Mesendoderm (in vitro differentiated cells): ENCODE measurements around the gene SMURF1.

Experiments
- DNase-seq: peaks from one replicate; pipeline ENCODE4 v3.0.0; 2013
- H2AK5ac ChIP-seq: 2 replicates; pipeline ENCODE4 v1.6.1; 2013; ENCODE audit warnings: low read length, inconsistent platforms
- H2BK120ac ChIP-seq: 2 replicates; pipeline ENCODE4 v1.6.1; 2013; ENCODE audit warnings: low read depth, mild to moderate bottlenecking, low read length, moderate library complexity, mixed read lengths
- H2BK15ac ChIP-seq: replicated peaks from 2 replicates; pipeline ENCODE4 v1.6.1; 2013; ENCODE audit warnings: low read depth, mild to moderate bottlenecking, moderate library complexity
- H2BK5ac ChIP-seq: 2 replicates; pipeline ENCODE4 v1.6.1; 2013; ENCODE audit warnings: low read length, inconsistent platforms
- H3K18ac ChIP-seq: 2 replicates; pipeline ENCODE4 v1.6.1; 2013; ENCODE audit warnings: mild to moderate bottlenecking, low read length, mixed read lengths
- H3K23ac ChIP-seq: one replicate; pipeline ENCODE4 v1.6.1; 2013; ENCODE audit warnings: low read length
- H3K27ac ChIP-seq: 2 replicates; pipeline ENCODE4 v1.5.1; 2013; ENCODE audit warnings: low read depth, mild to moderate bottlenecking, inconsistent platforms, low read length, moderate library complexity
- H3K27me3 ChIP-seq: 2 replicates; pipeline ENCODE4 v1.6.1; 2013; ENCODE audit warnings: low read length, control low read depth, mild to moderate bottlenecking, inconsistent platforms; ENCODE audit not compliant: insufficient read depth, poor library complexity
- H3K36me3 ChIP-seq: 2 replicates; pipeline ENCODE4 v1.6.1; 2013; ENCODE audit warnings: low read length, inconsistent platforms; ENCODE audit not compliant: control insufficient read depth, insufficient read depth
- H3K4ac ChIP-seq: one replicate; pipeline ENCODE4 v1.6.1; 2013; ENCODE audit warnings: low read depth, mild to moderate bottlenecking, low read length, moderate library complexity
- H3K4me1 ChIP-seq: 2 replicates; pipeline ENCODE4 v1.6.1; 2013; ENCODE audit warnings: low read depth, low read length, inconsistent platforms; ENCODE audit not compliant: control insufficient read depth
- H3K4me2 ChIP-seq: 2 replicates; pipeline ENCODE4 v1.6.1; 2013; ENCODE audit warnings: low read length
- H3K4me3 ChIP-seq: 2 replicates; pipeline ENCODE4 v1.5.1; 2013; ENCODE audit warnings: mild to moderate bottlenecking, low read length
- H3K56ac ChIP-seq: one replicate; pipeline ENCODE4 v1.6.1; 2013; ENCODE audit warnings: low read length
- H3K79me1 ChIP-seq: 2 replicates; pipeline ENCODE4 v1.6.1; 2013; ENCODE audit warnings: low read length, inconsistent platforms
- H3K79me2 ChIP-seq: 2 replicates; pipeline ENCODE4 v1.6.1; 2013; ENCODE audit warnings: mild to moderate bottlenecking, low read length; ENCODE audit not compliant: control insufficient read depth, insufficient read depth
- H3K9ac ChIP-seq: 2 replicates; pipeline ENCODE4 v1.6.1; 2013; ENCODE audit warnings: low read length, inconsistent platforms
- H4K5ac ChIP-seq: one replicate; pipeline ENCODE4 v1.6.1; 2013; ENCODE audit warnings: low read length
- H4K8ac ChIP-seq: one replicate; pipeline ENCODE4 v1.6.1; 2013; ENCODE audit warnings: low read depth, mild to moderate bottlenecking, control low read depth, low read length, moderate library complexity
- WGBS: extraction: QIAGEN DNeasy Blood & Tissue Kit; methylation state at CpG from one replicate; pipeline ENCODE4 v1.1.7; 2013; ENCODE audit warnings: low lambda C conversion rate, missing lambda C conversion rate; ENCODE audit not compliant: insufficient coverage; ENCODE audit errors: extremely low coverage; 5-methylcytosine and 5-hydroxymethylcytosine counted together

Gene SMURF1

GRCh38 chr7:99078416-99078815, 65.5 kb downstream of the SMURF1 start:
- WGBS: no CpG with 5 or more reads among the region's 6 CpGs

GRCh38 chr7:99076615-99077014, 67.3 kb downstream of the SMURF1 start:
- Histone ChIP-seq H2BK5ac (no peak overlapping the region), H3K79me1 (peaks cover 10% of the 10 kb centered on the region), H2BK120ac (no peak overlapping the region), H3K18ac (no peak overlapping the region), H2BK15ac (no peak overlapping the region), H3K9ac (no peak overlapping the region), H3K23ac (no peak overlapping the region), H3K4me2 (no peak overlapping the region), H2AK5ac (no peak overlapping the region), H3K27ac (no peak overlapping the region), H3K4me3 (no peak overlapping the region), H3K4ac (no peak overlapping the region), H3K4me1 (no peaks in the 10 kb centered on the region), H3K56ac (no peak overlapping the region), H3K79me2 (peaks cover 9% of the 10 kb centered on the region), H4K5ac (no peak overlapping the region), H3K27me3 (no peaks in the 10 kb centered on the region), H4K8ac (no peak overlapping the region), H3K36me3 (no peaks in the 10 kb centered on the region)
- DNase-seq: no peak
- no CpG with 5 or more reads among the region's 10 CpGs for WGBS

More at GRCh38 chr7:99078416-99078815, 65.5 kb downstream of the SMURF1 start:
- H2AK5ac ChIP-seq: no peak overlapping the region
- no peak overlapping the region for H4K5ac ChIP-seq
- DNase-seq: no peak
- no peak overlapping the region for H3K4me2 ChIP-seq
- H3K4ac ChIP-seq: no peak overlapping the region
- peaks cover 10% of the 10 kb centered on the region for H3K79me1 ChIP-seq
- H3K9ac ChIP-seq: no peak overlapping the region
- no peaks in the 10 kb centered on the region for H3K4me1 ChIP-seq
- no peak overlapping the region for H3K23ac ChIP-seq
- H3K27ac ChIP-seq: no peak overlapping the region
- H4K8ac ChIP-seq: no peak overlapping the region
- H3K36me3 ChIP-seq: no peaks in the 10 kb centered on the region
- no peak overlapping the region for H3K4me3 ChIP-seq
- peaks cover 7% of the 10 kb centered on the region for H3K79me2 ChIP-seq
- no peak overlapping the region for H2BK120ac ChIP-seq
- H2BK5ac ChIP-seq: no peak overlapping the region
- H3K56ac ChIP-seq: no peak overlapping the region
- no peak overlapping the region for H2BK15ac ChIP-seq
- H3K27me3 ChIP-seq: no peaks in the 10 kb centered on the region
- H3K18ac ChIP-seq: no peak overlapping the region

- Histone ChIP-seq H3K4me1 (no peaks in the 10 kb centered on the region), H3K79me1 (peaks cover 9% of the 10 kb centered on the region), H2AK5ac (no peak overlapping the region), H3K9ac (no peak overlapping the region), H2BK15ac (no peak overlapping the region), H3K27me3 (no peaks in the 10 kb centered on the region), H2BK120ac (no peak overlapping the region), H3K23ac (no peak overlapping the region), H3K18ac (no peak overlapping the region), H3K4ac (no peak overlapping the region), H2BK5ac (no peak overlapping the region), H3K27ac (no peak overlapping the region), H4K8ac (no peak overlapping the region), H3K79me2 (peaks cover 14% of the 10 kb centered on the region), H3K36me3 (no peaks in the 10 kb centered on the region), H3K4me3 (no peak overlapping the region), H3K56ac (no peak overlapping the region), H4K5ac (no peak overlapping the region), H3K4me2 (no peak overlapping the region)
- no peak for DNase-seq
- no CpG with 5 or more reads among the region's 2 CpGs for WGBS
Observed at GRCh38 chr7:99073839-99074446, 70.0 kb downstream of the SMURF1 start.

GRCh38 chr7:99072126-99072525, 71.8 kb downstream of the SMURF1 start:
- Histone ChIP-seq H3K4me1 (no peaks in the 10 kb centered on the region), H3K4me2 (no peak overlapping the region), H2BK120ac (no peak overlapping the region), H3K9ac (no peak overlapping the region), H4K5ac (no peak overlapping the region), H3K4me3 (no peak overlapping the region), H2BK5ac (no peak overlapping the region), H3K79me2 (peaks cover 21% of the 10 kb centered on the region), H2AK5ac (no peak overlapping the region), H3K27me3 (no peaks in the 10 kb centered on the region), H3K79me1 (peaks cover 13% of the 10 kb centered on the region), H3K36me3 (no peaks in the 10 kb centered on the region), H3K56ac (no peak overlapping the region), H4K8ac (no peak overlapping the region), H3K27ac (no peak overlapping the region), H3K4ac (no peak overlapping the region), H3K18ac (no peak overlapping the region), H2BK15ac (no peak overlapping the region), H3K23ac (no peak overlapping the region)
- no CpG with 5 or more reads among the region's 7 CpGs for WGBS
- DNase-seq: no peak

- H3K23ac ChIP-seq: no peak overlapping the region
- no peak overlapping the region for H3K18ac ChIP-seq
- no peaks in the 10 kb centered on the region for H3K36me3 ChIP-seq
- H3K4me3 ChIP-seq: no peak overlapping the region
- no peak overlapping the region for H3K27ac ChIP-seq
- no peak for DNase-seq
- WGBS: no CpG with 5 or more reads among the region's 3 CpGs
- no peak overlapping the region for H4K8ac ChIP-seq
- no peak overlapping the region for H2AK5ac ChIP-seq
- H3K79me1 ChIP-seq: peaks cover 8% of the 10 kb centered on the region
- no peak overlapping the region for H2BK5ac ChIP-seq
- H3K4ac ChIP-seq: no peak overlapping the region
- H2BK120ac ChIP-seq: no peak overlapping the region
- H3K56ac ChIP-seq: no peak overlapping the region
- no peak overlapping the region for H4K5ac ChIP-seq
- no peak overlapping the region for H3K4me2 ChIP-seq
- no peaks in the 10 kb centered on the region for H3K27me3 ChIP-seq
- peaks cover 20% of the 10 kb centered on the region for H3K79me2 ChIP-seq
- no peak overlapping the region for H2BK15ac ChIP-seq
- H3K9ac ChIP-seq: no peak overlapping the region
- H3K4me1 ChIP-seq: no peaks in the 10 kb centered on the region
Observed at GRCh38 chr7:99070361-99070760, 73.5 kb downstream of the SMURF1 start.
